ENCODE data around the gene TMEM219. TPM values are rescaled to one million over a fixed set of nuclear protein-coding genes. Genes with fewer than 3 reads are reported as not detected.

TMEM219 gene
- total RNA-seq, 6 experiments from 2014 or later: 49.9 to 75.9 (median 57.1) TPM

- intact Hi-C loops (cut with DNase I): no loop called here
- no peak overlapping the region for H3K27ac ChIP-seq
- H3K27me3 ChIP-seq: no peaks in the 10 kb centered on the region
- no peaks in the 10 kb centered on the region for H3K9me3 ChIP-seq
- DNase-seq (peak in 1 of 3 donors; percentile 51), ATAC-seq (peak; percentile 45 to 76 (median 70))
- H3K4me1 ChIP-seq: peaks cover 0 to under 1% (median 0%) of the 10 kb centered on the region in 4 donors
- TF ChIP-seq CTCF (IDR thresholded peaks at IDR 0.05) (peak; percentile 72 to 86 (median 84)), POLR2A (IDR thresholded peaks at IDR 0.05) (no peak)
- no peak overlapping the region for H3K4me3 ChIP-seq
- H3K36me3 ChIP-seq: no peaks in the 10 kb centered on the region
- 10% methylated on average over 9 of the region's 35 CpGs for WGBS (ENCODE audit: insufficient coverage, low coverage, low lambda C conversion rate, missing lambda C conversion rate)
Observed at GRCh38 chr16:30005341-30006094, 43.6 kb downstream of the TMEM219 start.

- DNase-seq: no peak
- no CpG with 5 or more reads among the region's 18 CpGs for WGBS (ENCODE audit: insufficient coverage, low coverage, low lambda C conversion rate, missing lambda C conversion rate)
- Histone ChIP-seq H3K9me3 (no peaks in the 10 kb centered on the region), H3K4me3 (no peak overlapping the region), H3K27ac (no peak overlapping the region), H3K36me3 (no peaks in the 10 kb centered on the region), H3K27me3 (no peaks in the 10 kb centered on the region), H3K4me1 (peaks cover 0 to 6% (median 0%) of the 10 kb centered on the region in 4 donors)
- TF ChIP-seq POLR2A (IDR thresholded peaks at IDR 0.05) (no peak), CTCF (IDR thresholded peaks at IDR 0.05) (no peak)
- intact Hi-C loops (cut with DNase I): no loop called here
- no peak for ATAC-seq
Observed at GRCh38 chr16:30006095-30006473, 44.2 kb downstream of the TMEM219 start.

GRCh38 chr16:30006659-30007377, 44.9 kb downstream of the TMEM219 start:
- 59% methylated on average over 5 of the region's 34 CpGs for WGBS (ENCODE audit: insufficient coverage, low coverage, low lambda C conversion rate, missing lambda C conversion rate)
- TF ChIP-seq POLR2A (IDR thresholded peaks at IDR 0.05): no peak
- TF ChIP-seq CTCF (IDR thresholded peaks at IDR 0.05): no peak
- Histone ChIP-seq H3K4me3 (no peak overlapping the region), H3K36me3 (no peaks in the 10 kb centered on the region), H3K4me1 (peaks cover 0 to 7% (median 0%) of the 10 kb centered on the region in 4 donors), H3K9me3 (no peaks in the 10 kb centered on the region), H3K27ac (no peak overlapping the region), H3K27me3 (no peaks in the 10 kb centered on the region)
- ATAC-seq (no peak), DNase-seq (no peak)
- intact Hi-C loops (cut with DNase I): no loop called here

- H3K27me3 ChIP-seq: no peaks in the 10 kb centered on the region
- H3K4me3 ChIP-seq: no peak overlapping the region
- peaks cover 0 to 7% (median 0%) of the 10 kb centered on the region in 4 donors for H3K4me1 ChIP-seq
- TF ChIP-seq CTCF (IDR thresholded peaks at IDR 0.05) (no peak), POLR2A (IDR thresholded peaks at IDR 0.05) (no peak)
- no CpG with 5 or more reads among the region's 11 CpGs for WGBS (ENCODE audit: insufficient coverage, low coverage, low lambda C conversion rate, missing lambda C conversion rate)
- H3K36me3 ChIP-seq: no peaks in the 10 kb centered on the region
- no peaks in the 10 kb centered on the region for H3K9me3 ChIP-seq
- no peak overlapping the region for H3K27ac ChIP-seq
- intact Hi-C loops (cut with DNase I): no loop called here
- ATAC-seq (no peak), DNase-seq (no peak)
Observed at GRCh38 chr16:30007378-30007895, 45.6 kb downstream of the TMEM219 start.

Data from right lobe of liver (tissue), 6 donors.